Measurements from ENCODE around the gene RAB1B.
"Not testable (repeated sequence)": the region's sequence is repeated elsewhere in the genome, so short reads cannot be mapped to it uniquely, and the experiment has no call there.

RAB1B gene

GRCh38 chr11:66309475-66309874, 41.0 kb downstream of the RAB1B start:
- DNase-seq (ENCODE audit: low read depth), result no peak

DNA sequence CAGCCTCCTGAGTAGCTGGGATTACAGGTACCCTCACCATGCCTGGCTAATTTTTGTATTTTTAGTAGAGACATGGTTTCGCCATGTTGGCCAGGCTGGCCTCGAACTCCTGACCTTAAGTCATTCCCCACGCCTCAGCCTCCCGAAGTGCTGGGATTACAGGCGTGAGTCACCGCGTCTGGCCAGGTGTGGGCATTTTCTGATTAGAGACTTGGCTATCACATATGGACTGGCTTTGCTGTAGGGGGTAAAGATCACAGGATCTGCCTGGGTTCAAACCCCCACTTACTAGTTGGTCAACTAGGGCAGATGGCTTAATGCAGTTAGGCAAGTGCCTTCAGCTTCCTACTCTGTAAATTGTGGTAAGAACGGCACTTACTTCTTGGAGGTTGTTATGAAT, 41.9 kb downstream of the RAB1B start:
- DNase-seq (ENCODE audit: low read depth), result no peak

DNA sequence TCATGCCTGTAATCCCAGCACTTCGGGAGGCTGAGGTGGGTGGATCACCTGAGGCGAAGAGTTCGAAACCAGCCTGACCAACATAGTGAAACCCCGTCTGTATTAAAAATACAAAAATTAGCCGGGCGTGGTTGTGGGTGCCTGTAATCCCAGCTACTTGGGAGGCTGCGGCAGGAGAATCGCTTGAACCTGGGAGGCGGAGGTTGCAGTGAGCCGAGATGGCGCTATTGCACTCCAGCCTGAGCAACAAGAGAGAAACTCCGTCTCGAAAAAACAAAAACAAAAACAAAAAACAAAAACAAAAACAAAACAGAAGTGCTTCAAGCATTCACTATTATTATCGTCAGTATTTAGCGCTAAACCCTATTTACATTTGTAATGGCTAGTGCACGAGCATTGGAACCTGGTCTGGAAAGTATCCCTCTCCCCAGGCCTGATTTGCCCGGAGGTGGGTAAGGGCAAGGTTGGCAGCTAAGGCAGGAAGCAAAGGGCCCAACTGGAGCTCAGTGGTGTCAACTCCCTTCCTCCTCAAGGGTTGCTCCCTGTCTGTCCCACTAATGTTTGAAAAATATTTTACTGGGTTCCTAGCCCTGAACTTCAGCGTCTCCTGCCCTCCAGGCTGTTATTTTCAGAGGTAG, 42.5 kb downstream of the RAB1B start:
- not testable (repeated sequence) for DNase-seq (ENCODE audit: low read depth)

DNA sequence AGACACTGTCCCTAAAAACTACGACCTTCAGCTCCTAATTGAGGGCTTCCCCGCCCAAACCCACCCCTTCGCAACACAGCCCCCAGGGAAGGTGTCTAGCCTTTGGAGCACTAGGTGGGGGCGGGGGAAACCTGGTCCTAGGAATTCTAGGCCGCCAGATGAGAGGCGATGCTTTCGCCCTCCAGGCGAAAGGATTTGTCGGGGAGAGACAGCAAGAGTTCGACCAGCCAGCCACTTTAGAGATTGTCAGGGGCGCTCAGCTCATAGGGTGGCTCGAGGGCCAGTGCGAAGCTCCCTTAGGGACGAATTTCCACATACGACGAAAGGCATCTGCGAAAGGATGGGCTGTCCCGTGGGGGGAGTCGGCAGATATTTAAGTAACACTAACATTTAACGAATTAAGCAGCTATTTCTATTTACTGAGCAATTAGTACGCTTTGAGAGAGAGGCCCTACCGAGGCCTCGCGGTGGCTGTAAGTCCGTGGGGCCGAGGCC, 43.1 kb downstream of the RAB1B start:
- DNase-seq (ENCODE audit: low read depth), result no peak

- no peak for DNase-seq (ENCODE audit: low read depth)
Measured at GRCh38 chr11:66311965-66312548, 43.6 kb downstream of the RAB1B start.

- peak; percentile 93 for DNase-seq (ENCODE audit: low read depth)
Measured at GRCh38 chr11:66312549-66313320, 44.3 kb downstream of the RAB1B start.

DNA sequence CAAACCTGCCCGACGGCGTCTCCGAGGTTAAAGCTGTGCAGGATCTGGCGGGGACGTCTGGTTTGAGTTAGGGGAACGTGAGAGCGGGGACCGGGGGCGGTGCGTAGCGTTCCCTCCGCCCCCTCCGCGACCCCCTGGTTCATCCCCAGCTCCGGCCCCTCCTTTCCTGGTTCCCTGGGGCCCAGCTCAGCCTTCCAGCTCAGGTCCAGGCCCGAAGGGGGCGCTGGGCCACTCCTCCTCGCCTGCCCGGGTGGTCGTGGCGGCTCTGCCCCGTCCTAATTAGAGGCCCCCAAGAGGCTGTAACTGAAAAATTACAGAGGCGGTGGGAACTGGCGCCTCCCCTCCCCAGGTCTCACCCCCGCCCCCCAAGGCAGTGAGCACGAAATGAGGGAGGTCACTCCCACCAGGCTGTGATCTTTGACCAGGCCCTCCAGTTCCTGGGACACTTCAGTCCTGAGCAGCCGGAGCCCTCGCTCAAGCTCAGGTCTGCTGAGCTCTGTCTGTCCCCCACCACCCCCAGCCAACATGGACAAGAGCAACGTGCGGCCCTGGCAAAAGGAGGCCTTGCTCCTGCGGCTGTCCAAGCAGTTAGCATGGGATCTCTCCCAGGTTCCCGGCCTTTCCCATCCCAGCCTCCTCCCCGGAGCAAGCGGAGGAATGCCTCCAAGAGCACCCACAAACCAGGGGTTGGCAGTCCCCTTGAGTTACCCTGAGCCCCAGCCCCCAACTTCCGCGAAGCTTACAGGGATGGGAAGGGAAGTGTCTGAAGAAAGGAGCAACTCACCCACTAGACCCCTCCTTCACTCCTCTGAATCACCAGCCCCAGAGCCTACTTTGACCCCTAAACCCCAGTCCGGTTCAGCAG, 45.1 kb downstream of the RAB1B start:
- no peak for DNase-seq (ENCODE audit: low read depth)

DNA sequence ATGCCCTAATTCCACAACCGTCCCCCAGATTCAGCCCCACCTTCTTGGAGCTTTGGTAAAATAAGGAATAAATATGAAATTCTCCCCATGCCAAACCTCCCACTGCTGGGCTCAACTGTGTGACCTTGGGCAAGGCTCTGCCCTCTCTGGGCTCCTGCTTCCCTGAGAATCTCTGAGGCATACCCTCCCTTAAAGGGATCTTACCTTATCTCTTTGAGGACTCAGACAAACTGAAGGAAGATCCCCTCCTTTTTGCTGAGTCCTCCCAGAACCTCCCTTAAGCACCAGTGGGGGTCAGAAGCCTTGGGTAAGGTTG, 45.7 kb downstream of the RAB1B start:
- DNase-seq (ENCODE audit: low read depth), result no peak

DNA sequence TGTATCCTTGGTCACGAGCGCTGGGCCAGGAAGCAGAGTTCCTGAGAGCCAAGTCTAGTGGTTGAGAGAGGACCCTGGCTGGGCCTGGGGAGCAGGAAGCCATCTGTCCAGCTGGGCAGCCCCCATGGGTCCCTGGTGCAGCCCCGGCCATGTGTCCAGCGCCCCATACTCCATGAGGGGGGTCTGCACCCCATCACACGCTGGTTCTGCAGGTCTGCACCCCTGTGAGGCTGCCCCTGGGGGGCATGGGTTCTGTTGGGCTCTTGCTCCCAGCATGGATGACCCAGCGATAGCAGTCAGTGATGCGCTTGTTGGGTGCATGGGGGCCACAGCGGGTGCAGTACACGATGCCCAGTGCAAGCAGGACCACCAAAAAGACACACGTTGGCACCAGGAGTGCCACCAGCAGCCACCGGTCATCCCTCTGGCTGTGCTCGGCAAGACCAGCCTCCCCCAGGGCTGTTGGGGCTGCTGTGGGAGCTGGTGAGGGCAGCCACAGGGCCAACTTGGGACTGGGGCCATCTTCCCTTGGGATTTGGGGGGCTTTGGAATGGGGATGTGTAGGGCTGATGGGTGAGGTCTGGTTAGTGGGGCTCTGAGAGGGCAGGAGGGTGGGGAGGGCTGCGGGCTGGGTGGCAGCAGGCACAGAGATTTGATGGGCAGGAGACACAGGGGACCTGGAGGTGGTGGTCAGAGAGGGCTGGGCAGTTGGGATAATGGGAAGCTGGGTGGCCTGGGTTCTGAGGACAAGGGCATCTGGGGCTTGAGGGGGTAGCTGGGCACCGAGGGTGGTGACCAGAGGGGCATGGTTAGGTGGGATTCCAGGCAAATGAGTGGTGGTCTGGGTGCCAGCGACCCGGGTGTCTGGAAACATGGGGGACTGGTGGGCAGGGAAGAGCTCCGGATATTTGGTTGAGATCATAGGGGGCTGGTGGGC, 46.4 kb downstream of the RAB1B start:
- DNase-seq (ENCODE audit: low read depth), result no peak

DNA sequence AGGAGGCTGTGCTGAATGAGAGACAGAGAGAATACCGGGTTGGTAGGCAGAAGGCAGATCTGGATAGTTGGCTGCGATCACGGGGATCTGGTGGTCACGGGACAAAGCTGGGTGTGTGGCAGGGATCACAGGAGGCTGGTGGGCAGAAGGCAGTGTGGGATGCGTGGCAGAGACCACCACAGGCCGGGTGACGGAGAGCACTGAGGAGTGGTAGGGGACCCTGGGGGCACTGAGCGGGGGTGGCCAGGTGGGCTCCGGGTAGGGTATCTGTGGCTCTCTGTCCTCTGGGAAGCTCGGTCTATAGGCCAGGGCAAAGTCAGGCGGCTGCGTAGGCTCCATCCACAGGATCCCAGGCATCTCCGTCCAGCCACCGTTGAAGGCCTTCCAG, 47.1 kb downstream of the RAB1B start:
- DNase-seq (ENCODE audit: low read depth), result no peak

DNA sequence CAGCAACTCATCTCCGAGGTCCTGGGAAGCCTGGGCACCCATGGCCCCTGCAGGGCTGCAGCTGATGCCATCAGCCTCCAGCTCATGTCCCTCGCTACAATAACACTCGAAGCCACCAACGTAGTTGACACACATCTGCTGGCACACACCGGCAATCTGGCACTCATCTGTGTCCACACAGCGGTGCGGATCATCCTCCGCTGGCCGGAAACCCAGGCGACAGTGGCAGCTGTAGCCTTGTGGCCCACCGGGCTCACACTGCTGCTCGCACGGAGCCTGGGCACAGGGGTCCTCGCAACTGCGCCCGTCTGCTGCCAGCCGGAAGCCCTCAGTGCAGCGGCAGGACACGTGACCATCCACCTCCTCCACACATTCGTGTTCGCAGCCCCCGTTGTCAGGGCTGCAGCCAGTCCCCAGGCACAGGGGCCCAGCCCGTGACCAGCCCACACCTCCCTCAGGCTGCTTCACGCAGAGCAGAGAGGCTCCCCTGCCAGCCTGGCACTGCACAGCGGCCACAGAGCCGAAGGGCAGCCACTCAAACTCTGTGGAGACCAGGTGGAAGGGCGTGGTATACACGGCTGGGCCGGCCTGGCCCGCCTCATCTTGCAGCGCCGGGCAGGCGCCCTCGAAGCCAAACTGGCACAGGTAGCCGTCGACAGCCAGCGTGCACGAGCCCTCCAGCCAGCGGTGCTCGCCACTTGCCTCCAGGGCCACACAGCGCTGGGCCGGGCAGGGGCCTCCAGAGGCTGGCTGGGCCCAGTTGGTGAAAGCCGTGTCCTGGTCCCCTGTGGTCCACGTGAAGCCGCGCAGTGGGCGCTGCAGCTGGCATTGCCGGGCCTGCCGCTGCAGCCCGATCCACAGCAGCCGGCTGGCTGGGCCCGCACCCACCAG, 47.7 kb downstream of the RAB1B start:
- DNase-seq (ENCODE audit: low read depth), result no peak

DNA sequence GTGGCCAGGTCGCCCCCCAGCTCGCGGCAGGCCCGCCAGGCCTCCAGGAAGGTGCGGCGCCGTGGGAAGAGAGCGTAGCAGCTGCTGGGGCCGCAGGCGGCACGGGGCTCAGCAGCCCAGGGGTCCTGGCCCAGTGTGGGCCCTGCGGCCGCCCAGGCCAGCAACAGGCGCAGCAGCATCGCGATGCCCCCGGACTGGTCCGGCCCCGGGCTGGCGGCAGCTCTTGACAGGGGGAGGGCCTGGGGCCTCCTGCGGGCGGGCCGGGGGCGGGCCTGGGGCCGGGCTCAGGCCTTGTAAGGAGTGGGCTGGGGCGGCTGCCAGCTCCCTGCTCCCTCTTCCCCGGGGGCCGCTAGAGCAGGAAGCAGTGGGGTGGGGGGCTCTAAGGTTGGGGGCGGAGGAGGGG, 48.4 kb downstream of the RAB1B start, which contains the start of gene CD248:
TSS of gene CD248 (minus strand) at position 196 of the 403 bp plus-strand sequence. CDS start at position 179, 17 bp downstream.
- no peak for DNase-seq (ENCODE audit: low read depth)

DNA sequence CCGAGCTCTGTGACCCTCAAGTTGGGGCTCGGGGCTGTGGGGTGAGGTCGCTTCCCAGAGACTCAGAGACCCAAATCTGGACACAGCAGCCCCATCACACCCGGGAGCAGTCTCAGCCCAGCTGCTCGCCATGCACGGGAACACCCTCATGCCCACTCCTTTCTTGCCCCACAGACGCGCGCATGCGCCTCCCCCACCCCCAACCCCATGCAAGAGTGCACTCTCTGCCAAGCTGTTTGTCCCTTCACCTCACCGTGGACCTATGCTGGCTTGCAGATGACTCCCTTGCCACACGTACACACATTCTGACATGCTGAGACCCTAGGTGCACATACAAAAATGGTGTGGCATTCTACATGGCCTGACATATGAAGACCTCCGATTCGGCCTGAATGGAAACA, 48.9 kb downstream of the RAB1B start:
- DNase-seq (ENCODE audit: low read depth), result no peak

GRCh38 chr11:66317723-66318599, 49.5 kb downstream of the RAB1B start:
- DNase-seq (ENCODE audit: low read depth), result no peak

DNA sequence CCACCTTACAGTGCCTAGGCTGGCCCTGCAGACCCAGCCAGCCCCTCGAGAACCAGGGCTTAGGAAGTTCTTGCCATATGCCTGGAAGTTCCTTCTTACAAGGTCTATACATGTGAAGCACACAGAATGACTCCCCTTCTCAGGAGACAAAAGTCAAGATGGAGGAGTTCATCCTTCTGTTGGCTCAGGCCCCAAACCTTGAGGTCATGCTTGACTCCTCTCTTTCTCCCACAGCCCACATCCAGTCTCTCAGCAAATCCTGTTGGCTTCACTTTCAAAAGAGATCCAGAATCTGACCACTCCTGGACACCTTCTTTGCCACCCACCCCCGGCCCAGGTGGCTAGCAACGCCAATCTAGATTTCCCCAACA, 50.1 kb downstream of the RAB1B start:
- no peak for DNase-seq (ENCODE audit: low read depth)

GRCh38 chr11:66320289-66320688, 51.9 kb downstream of the RAB1B start:
- DNase-seq (ENCODE audit: low read depth), result not testable (repeated sequence)

DNA sequence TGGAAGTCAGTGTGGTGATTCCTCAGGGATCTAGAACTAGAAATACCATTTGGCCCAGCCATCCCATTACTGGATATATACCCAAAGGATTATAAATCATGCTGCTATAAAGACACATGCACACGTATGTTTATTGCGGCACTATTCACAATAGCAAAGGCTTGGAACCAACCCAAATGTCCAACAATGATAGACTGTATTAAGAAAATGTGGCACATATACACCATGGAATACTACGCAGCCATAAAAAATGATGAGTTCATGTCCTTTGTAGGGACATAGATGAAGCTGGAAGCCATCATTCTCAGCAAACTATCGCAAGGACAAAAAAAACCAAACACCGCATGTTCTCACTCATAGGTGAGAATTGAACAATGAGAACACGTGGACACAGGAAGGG, 52.3 kb downstream of the RAB1B start:
- DNase-seq (ENCODE audit: low read depth), result not testable (repeated sequence)

DNA sequence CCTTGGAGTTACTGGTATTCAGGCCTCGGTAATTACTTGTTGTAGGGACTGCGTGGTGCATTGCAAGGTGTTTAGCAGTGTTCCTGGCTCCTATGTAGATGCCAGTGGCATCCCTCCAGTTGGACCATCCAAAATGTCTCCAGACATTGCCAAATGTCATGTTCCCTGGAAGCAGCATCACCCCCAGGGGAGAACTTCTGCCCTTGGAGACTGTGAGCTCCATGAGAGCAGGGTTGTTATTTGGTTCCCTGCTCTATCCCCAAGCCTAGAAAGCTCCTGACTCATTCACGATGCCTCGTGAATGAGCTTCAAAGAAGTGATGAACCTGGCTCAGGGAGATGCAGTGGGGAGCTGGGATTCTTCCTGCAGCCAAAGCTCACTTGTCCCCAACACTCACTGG, 53.2 kb downstream of the RAB1B start:
- no peak for DNase-seq (ENCODE audit: low read depth)

- DNase-seq (ENCODE audit: low read depth), result no peak
Measured at GRCh38 chr11:66322732-66323427, 54.4 kb downstream of the RAB1B start.

Measured in GM04503 (cell line).